ENCODE measurements around the gene SFXN2.

The SFXN2 gene

DNA sequence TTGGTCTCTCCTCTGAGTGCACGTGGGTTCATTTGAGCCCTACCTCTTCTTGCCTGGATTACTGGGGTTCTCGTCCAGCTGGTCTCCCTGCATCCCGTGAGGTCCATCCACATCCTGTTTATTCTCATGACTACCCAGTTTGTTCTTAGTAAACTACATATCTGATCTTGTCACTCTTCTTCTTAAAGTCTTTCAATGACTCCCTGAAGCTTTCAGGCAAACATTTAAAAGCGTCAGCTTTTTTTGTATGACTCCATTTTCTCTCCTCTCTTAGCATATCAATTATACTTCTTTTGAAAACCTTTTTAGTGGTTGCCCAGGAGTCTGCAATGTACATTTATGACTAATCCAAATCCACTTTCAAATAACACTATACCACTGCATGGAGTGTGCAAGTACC, 7.5 kb downstream of the SFXN2 start:
- H3K4me3 ChIP-seq (ENCODE audit: low read depth, low read length) = peak overlapping the region; percentile 18
- TF ChIP-seq, protein P1, sequence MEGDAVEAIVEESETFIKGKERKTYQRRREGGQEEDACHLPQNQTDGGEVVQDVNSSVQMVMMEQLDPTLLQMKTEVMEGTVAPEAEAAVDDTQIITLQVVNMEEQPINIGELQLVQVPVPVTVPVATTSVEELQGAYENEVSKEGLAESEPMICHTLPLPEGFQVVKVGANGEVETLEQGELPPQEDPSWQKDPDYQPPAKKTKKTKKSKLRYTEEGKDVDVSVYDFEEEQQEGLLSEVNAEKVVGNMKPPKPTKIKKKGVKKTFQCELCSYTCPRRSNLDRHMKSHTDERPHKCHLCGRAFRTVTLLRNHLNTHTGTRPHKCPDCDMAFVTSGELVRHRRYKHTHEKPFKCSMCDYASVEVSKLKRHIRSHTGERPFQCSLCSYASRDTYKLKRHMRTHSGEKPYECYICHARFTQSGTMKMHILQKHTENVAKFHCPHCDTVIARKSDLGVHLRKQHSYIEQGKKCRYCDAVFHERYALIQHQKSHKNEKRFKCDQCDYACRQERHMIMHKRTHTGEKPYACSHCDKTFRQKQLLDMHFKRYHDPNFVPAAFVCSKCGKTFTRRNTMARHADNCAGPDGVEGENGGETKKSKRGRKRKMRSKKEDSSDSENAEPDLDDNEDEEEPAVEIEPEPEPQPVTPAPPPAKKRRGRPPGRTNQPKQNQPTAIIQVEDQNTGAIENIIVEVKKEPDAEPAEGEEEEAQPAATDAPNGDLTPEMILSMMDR (IDR thresholded peaks at IDR 0.05) = no peak
- peaks cover 35% of the 10 kb centered on the region for H3K79me2 ChIP-seq
- H3K9me3 ChIP-seq (ENCODE audit: control insufficient read depth, low read length) = no peaks in the 10 kb centered on the region
- peaks cover 48% of the 10 kb centered on the region for H3K4me1 ChIP-seq
- H2AFZ ChIP-seq = peak overlapping the region; percentile 36
- H3K27me3 ChIP-seq (ENCODE audit: control insufficient read depth, insufficient read depth, low read length) = no peaks in the 10 kb centered on the region
- no peak overlapping the region for H3K9ac ChIP-seq
- H3K4me2 ChIP-seq (ENCODE audit: low read length) = peak overlapping the region; percentile 42
- no peaks in the 10 kb centered on the region for H3K36me3 ChIP-seq (ENCODE audit: control insufficient read depth, insufficient read depth, low read length)
- peak overlapping the region; percentile 80 for H3K27ac ChIP-seq

DNA sequence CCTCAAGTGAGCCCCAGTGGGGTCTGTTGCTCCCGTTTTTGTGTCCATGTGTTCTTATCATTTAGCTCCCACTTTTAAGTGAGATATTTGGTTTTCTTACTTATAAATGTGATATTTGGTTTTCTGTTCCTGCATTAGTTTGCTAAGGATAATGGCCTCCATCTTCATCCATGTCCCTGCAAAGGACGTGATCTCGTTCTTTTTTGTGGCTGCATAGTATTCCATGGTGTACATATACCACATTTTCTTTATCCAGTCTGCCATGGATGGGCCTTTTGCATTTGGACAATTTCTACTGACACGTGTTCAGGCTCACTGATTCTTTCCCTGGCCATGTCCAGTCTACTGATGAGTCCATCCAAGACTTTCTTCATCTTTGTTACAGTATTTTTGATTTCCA, 9.6 kb downstream of the SFXN2 start:
- Histone ChIP-seq H3K27ac (no peak overlapping the region), H3K9ac (no peak overlapping the region), H3K4me3 (ENCODE audit: low read depth, low read length) (no peak overlapping the region), H3K4me2 (ENCODE audit: low read length) (no peak overlapping the region), H3K79me2 (peaks cover 35% of the 10 kb centered on the region), H3K36me3 (ENCODE audit: control insufficient read depth, insufficient read depth, low read length) (no peaks in the 10 kb centered on the region), H3K4me1 (peaks cover 33% of the 10 kb centered on the region), H3K9me3 (ENCODE audit: control insufficient read depth, low read length) (no peaks in the 10 kb centered on the region), H3K27me3 (ENCODE audit: control insufficient read depth, insufficient read depth, low read length) (no peaks in the 10 kb centered on the region), H2AFZ (no peak overlapping the region)
- TF ChIP-seq, protein P1 (IDR thresholded peaks at IDR 0.05) = no peak

DNA sequence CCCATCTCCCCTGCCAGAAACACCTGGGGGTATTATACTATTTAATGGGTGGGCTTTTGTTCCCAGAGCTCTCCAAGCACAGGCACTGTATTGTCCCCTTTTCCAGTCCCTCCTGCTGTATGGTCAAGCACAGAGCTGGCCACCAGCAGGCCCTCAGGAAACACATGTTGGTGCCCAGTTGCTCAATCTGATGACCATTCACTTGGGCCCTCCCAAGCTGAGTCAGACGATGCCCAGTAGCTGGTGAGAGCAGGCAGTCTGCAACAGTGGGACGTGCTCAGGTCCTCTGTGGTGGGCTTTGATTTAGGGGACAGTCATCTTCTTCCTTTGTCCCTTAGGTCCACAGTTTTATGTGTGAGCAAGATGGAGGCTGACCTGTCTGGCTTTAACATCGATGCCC, 11.8 kb downstream of the SFXN2 start:
- no peak overlapping the region for H3K4me2 ChIP-seq (ENCODE audit: low read length)
- H3K36me3 ChIP-seq (ENCODE audit: control insufficient read depth, insufficient read depth, low read length) = no peaks in the 10 kb centered on the region
- H3K9me3 ChIP-seq (ENCODE audit: control insufficient read depth, low read length) = no peaks in the 10 kb centered on the region
- no peak overlapping the region for H3K9ac ChIP-seq
- H3K79me2 ChIP-seq = peaks cover 39% of the 10 kb centered on the region
- H3K27me3 ChIP-seq (ENCODE audit: control insufficient read depth, insufficient read depth, low read length) = no peaks in the 10 kb centered on the region
- H3K27ac ChIP-seq = peak overlapping the region; percentile 8
- TF ChIP-seq, protein P1 (IDR thresholded peaks at IDR 0.05) = no peak
- no peak overlapping the region for H2AFZ ChIP-seq
- peaks cover 21% of the 10 kb centered on the region for H3K4me1 ChIP-seq
- no peak overlapping the region for H3K4me3 ChIP-seq (ENCODE audit: low read depth, low read length)

DNA sequence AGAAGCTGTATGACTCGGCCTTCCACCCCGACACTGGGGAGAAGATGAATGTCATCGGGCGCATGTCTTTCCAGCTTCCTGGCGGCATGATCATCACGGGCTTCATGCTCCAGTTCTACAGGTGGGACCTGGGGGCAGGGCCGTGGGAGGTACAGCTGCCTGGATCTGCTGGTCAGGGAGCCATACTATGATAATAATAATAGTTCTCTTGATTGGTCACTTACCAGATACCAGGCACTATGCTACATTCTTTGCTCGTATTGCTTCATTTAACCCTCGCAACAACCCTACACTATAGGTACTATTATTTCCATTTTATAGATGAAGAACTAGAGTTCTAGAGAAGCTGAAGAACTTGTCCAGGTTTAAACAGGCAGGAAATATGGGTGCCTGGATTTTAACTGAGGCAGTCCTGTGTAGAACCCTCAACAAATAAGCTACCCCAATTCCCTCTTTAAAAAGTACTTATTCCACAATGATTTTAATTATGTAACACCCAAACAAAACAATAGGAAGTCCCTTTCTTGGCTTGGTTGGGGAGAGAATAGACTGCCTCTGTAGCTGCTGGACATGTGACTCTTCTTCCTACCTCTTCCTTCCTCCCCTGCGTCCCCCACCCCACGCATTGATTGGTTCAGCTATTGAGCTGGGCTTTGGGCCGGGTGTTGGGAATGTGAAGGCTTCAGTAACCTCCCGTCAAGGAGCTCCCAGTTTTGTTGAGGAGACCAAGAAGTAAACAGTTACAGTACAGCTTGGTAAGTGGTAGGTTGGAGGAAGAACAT, 12.8 kb downstream of the SFXN2 start:
- H2AFZ ChIP-seq = no peak overlapping the region
- H3K4me2 ChIP-seq (ENCODE audit: low read length) = peak overlapping the region; percentile 12
- no peaks in the 10 kb centered on the region for H3K27me3 ChIP-seq (ENCODE audit: control insufficient read depth, insufficient read depth, low read length)
- no peak overlapping the region for H3K27ac ChIP-seq
- H3K79me2 ChIP-seq = peaks cover 41% of the 10 kb centered on the region
- H3K9me3 ChIP-seq (ENCODE audit: control insufficient read depth, low read length) = no peaks in the 10 kb centered on the region
- H3K36me3 ChIP-seq (ENCODE audit: control insufficient read depth, insufficient read depth, low read length) = no peaks in the 10 kb centered on the region
- peaks cover 22% of the 10 kb centered on the region for H3K4me1 ChIP-seq
- no peak overlapping the region for H3K9ac ChIP-seq
- H3K4me3 ChIP-seq (ENCODE audit: low read depth, low read length) = no peak overlapping the region
- TF ChIP-seq, protein P1 (IDR thresholded peaks at IDR 0.05) = no peak
